GM12878 (cell line): ENCODE results near the gene SLC9C2. TPM values are rescaled to one million over a fixed set of nuclear protein-coding genes. Genes with fewer than 3 reads are reported as not detected.

Source experiments
- ATAC-seq: fragments of 200-7000 bp; cut with Tn5 transposase; 3 replicates; pipeline ENCODE4 v1.9.1; 2020; ENCODE audit warnings: mild to moderate bottlenecking, moderate library complexity
- BruUV-seq: library from RNA; stranded (reverse); fragments of 400-500 nt; replicated peaks from 2 replicates; lab custom pipeline; 2021; lab: Mats Ljungman, UMichigan
- CTCF ChIA-PET: fragments of 300-600 bp; sonication (Branson Sonifier 250); formaldehyde crosslinking; extraction: SDS; loops from one replicate; lab custom pipeline; 2021; ENCODE audit warnings: inconsistent platforms; lab: Yijun Ruan, JAX
- POLR2A ChIA-PET: fragments of 350-600 bp; formaldehyde crosslinking; extraction: SDS; loops from one replicate; lab custom pipeline; 2021; ENCODE audit warnings: inconsistent platforms; lab: Charles Lee
- RAD21 ChIA-PET: fragments of 300-600 bp; sonication (Branson Sonifier 250); formaldehyde crosslinking; loops from one replicate; lab custom pipeline; 2023; ENCODE audit warnings: antibody characterized with exemption; ENCODE audit not compliant: unreplicated experiment; lab: Charles Lee
- SMC1A ChIA-PET: fragments of 300-600 bp; sonication (Branson Sonifier 250); formaldehyde crosslinking; loops from one replicate; lab custom pipeline; 2023; ENCODE audit not compliant: unreplicated experiment, uncharacterized antibody; lab: Charles Lee
- DNase-seq: peaks from one replicate; pipeline ENCODE4 v3.0.0-alpha.2; 2011; ENCODE audit warnings: low read depth, low spot score
- FAIRE-seq: peaks from 3 replicates; lab custom pipeline; 2011; peaks lifted over from hg19 to GRCh38; lab: Jason Lieb, UNC
- H2AFZ ChIP-seq: 2 replicates; pipeline ENCODE4 v1.6.0; 2011; ENCODE audit warnings: low read depth, low read length, control low read depth; ENCODE audit not compliant: control insufficient read depth
- H3K27ac ChIP-seq: 2 replicates; pipeline ENCODE4 v1.5.1; 2011; ENCODE audit warnings: control low read depth; ENCODE audit not compliant: control insufficient read depth, insufficient read depth
- H3K27me3 ChIP-seq, 2 experiments: replicated peaks in 1 of 2; 2 replicates each; pipeline versions ENCODE4 v1.6.0 to v1.6.1; 2011; ENCODE audit warnings: low read length in 1 of 2; ENCODE audit not compliant: control insufficient read depth in 2 of 2, insufficient read depth in 2 of 2
- H3K36me3 ChIP-seq, 2 experiments: 2 replicates each; pipeline ENCODE4 v1.5.1; 2011; ENCODE audit warnings: low read length in 1 of 2; ENCODE audit not compliant: control insufficient read depth in 2 of 2, insufficient read depth in 2 of 2
- H3K4me1 ChIP-seq: 2 replicates; pipeline ENCODE4 v1.6.1; 2011; ENCODE audit warnings: mild to moderate bottlenecking, low read length, moderate library complexity, mixed read lengths; ENCODE audit not compliant: control insufficient read depth, insufficient read depth
- H3K4me2 ChIP-seq: 2 replicates; pipeline ENCODE4 v1.6.0; 2011; ENCODE audit warnings: control low read depth; ENCODE audit not compliant: control insufficient read depth, insufficient read depth
- H3K4me3 ChIP-seq: fragments of 200-600 bp; sonication (generic); 2 replicates; pipeline ENCODE4 v1.5.1; 2016
- H3K79me2 ChIP-seq: 2 replicates; pipeline ENCODE4 v1.6.0; 2011; ENCODE audit warnings: low read length; ENCODE audit not compliant: control insufficient read depth, insufficient read depth
- H3K9ac ChIP-seq: 2 replicates; pipeline ENCODE4 v1.8.0; 2011; ENCODE audit warnings: low read length, control low read depth, mixed read lengths; ENCODE audit not compliant: control insufficient read depth, insufficient read depth
- H3K9me3 ChIP-seq: replicated peaks from 3 replicates; pipeline ENCODE4 v1.5.1; 2011; ENCODE audit warnings: mild to moderate bottlenecking, low read length; ENCODE audit not compliant: control insufficient read depth, insufficient read depth
- H4K20me1 ChIP-seq: 2 replicates; pipeline ENCODE4 v1.6.0; 2011; ENCODE audit not compliant: control insufficient read depth, insufficient read depth
- KDM1A ChIP-seq: fragments of 200-600 bp; sonication (generic); IDR thresholded peaks from 2 replicates; pipeline ENCODE4 v1.6.1; 2016; ENCODE audit warnings: borderline replicate concordance
- POU2F2 ChIP-seq: IDR thresholded peaks from 3 replicates; pipeline ENCODE4 v1.6.1; 2011; ENCODE audit warnings: low read depth, mild to moderate bottlenecking, low read length, borderline replicate concordance
- SUPT20H ChIP-seq: IDR thresholded peaks from 2 replicates; pipeline ENCODE4 v1.6.1; 2011; ENCODE audit warnings: low read depth, mild to moderate bottlenecking, low read length, moderate library complexity, borderline replicate concordance; ENCODE audit not compliant: control insufficient read depth
- TARDBP ChIP-seq: IDR thresholded peaks from 2 replicates; pipeline ENCODE4 v1.6.1; 2016; ENCODE audit warnings: borderline replicate concordance
- YY1 ChIP-seq: IDR thresholded peaks from 2 replicates; pipeline ENCODE4 v1.6.1; 2011; ENCODE audit warnings: low read depth, mild to moderate bottlenecking, low read length
- ZNF217 ChIP-seq: fragments of 450-650 bp; IDR thresholded peaks from 2 replicates; pipeline ENCODE4 v1.6.1; 2017; ENCODE audit warnings: antibody characterized with exemption, mild to moderate bottlenecking
- WGBS: methylation state at CpG from one replicate; pipeline ENCODE4 v1.1.6; 2016; ENCODE audit warnings: low lambda C conversion rate; ENCODE audit not compliant: insufficient replicate concordance, insufficient coverage; ENCODE audit errors: missing lambda C conversion rate; 5-methylcytosine and 5-hydroxymethylcytosine counted together
- in situ Hi-C: fragments of 300-500 bp; cut with MboI; formaldehyde crosslinking; loops from 9 replicates; pipeline ENCODE4 v1.14.3; 2018; ENCODE audit warnings: mixed read lengths
- intact Hi-C: fragments of 100-400 bp; cut with micrococcal nuclease; formaldehyde crosslinking; loops from one replicate; pipeline ENCODE4 v1.14.2; 2022; ENCODE audit not compliant: unreplicated experiment
- polyA plus RNA-seq, 11 experiments: library from polyadenylated mRNA; depleted of rRNA in 4 of 11; unstranded in 6 of 11; stranded (reverse) in 5 of 11; fragments of >200 nt; fragmentation: Nextera tagmentation in 4 of 11; fragmentation: Illumina TruSeq in 1 of 11; extraction: Ambion mirVana in 4 of 11; extraction: Trizol in 1 of 11; gene quantifications; 1 replicate in 1 of 11; 2 replicates in 10 of 11; pipeline versions ENCODE4 v1.2.1 to v1.2.3, GENCODE V29; 2011 to 2016; ENCODE audit warnings: inconsistent platforms in 2 of 11, missing spikeins in 2 of 11, low read depth in 1 of 11
- total RNA-seq, 4 experiments: library from RNA; depleted of rRNA in 3 of 4; stranded (reverse); fragments of >200 nt in 3 of 4; fragmentation: Illumina TruSeq in 1 of 4; extraction: Trizol in 1 of 4; gene quantifications; 2 replicates each; pipeline versions ENCODE4 v1.2.1 to v1.2.3, GENCODE V29; 2013 to 2021
- TF ChIP-seq, protein P1 (sequence below): fragments of 450-650 bp; IDR thresholded peaks from 2 replicates; pipeline ENCODE4 v1.6.1; 2017; ENCODE audit warnings: mild to moderate bottlenecking
- TF ChIP-seq, protein P2 (sequence below): IDR thresholded peaks from 2 replicates; pipeline ENCODE4 v1.6.1; 2012; ENCODE audit warnings: low read depth, low read length, improper control_type of control experiment
- TF ChIP-seq, protein P3 (sequence below): IDR thresholded peaks from 2 replicates; pipeline ENCODE4 v1.6.1; 2011; ENCODE audit warnings: borderline replicate concordance, low read depth, mild to moderate bottlenecking, moderate library complexity, mixed read lengths, low read length; ENCODE audit not compliant: insufficient read depth; ENCODE audit errors: extremely low read length

Gene SLC9C2
- total and polyA plus RNA-seq, 10 of the 15 experiments (the other 5 are each of a cell fraction or from before 2014, with no cell fraction given): not detected

DNA sequence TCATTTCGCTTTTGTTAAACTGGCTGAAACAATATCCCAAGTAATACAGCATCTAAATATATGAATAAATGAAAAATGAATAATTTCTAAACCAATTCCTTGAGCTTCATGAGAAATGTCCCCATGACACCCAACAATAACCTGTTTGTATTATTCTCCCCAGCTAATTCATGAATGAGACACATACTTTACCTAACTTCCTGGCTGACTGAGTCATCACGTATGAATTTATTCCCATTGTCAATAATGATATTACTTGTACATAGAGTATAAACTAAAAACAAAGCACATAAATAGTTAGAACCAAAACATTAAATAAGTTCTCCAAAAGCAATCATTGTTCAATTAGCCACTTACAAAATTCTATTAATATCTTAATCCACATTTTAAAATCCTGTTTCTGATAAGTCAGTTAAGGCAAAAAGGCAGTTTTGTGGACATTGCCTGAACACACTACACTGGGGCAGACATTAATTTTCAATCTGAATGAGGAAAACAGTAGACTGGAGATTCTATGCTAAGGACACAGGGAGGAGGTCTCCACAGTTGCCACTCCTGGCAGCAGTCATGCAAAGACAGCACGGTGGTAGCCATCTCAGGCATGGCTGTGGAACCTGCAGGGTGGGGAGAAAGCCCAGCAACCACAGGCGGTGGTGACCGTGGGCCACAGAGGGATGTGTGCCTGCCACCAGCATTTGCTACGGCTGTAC lies 48.2 kb downstream of the SLC9C2 start:
- H3K9ac ChIP-seq: no peak overlapping the region
- in situ Hi-C loops: no loop called here
- ChIA-PET CTCF (interaction anchor here (1.1 kb wide), 1 partner anchor 522 kb away, joined by 4 read pairs; no protein-coding TSS in a partner anchor), POLR2A (no interaction called here), RAD21 (no interaction called here), SMC1A (interaction anchor here (0.6 kb wide), 1 partner anchor 599 kb away, joined by 4 read pairs; no protein-coding TSS in a partner anchor)
- H3K4me2 ChIP-seq: no peak overlapping the region
- ATAC-seq (no peak), DNase-seq (no peak), FAIRE-seq (no peak)
- 56% methylated on average over 6 of the region's 6 CpGs for WGBS
- no peaks in the 10 kb centered on the region for H3K27me3 ChIP-seq
- no peaks in the 10 kb centered on the region for H3K9me3 ChIP-seq
- H3K36me3 ChIP-seq: no peaks in the 10 kb centered on the region
- no TSS peak for BruUV-seq
- H3K27ac ChIP-seq: no peak overlapping the region
- no peaks in the 10 kb centered on the region for H3K79me2 ChIP-seq
- no peaks in the 10 kb centered on the region for H4K20me1 ChIP-seq
- no peak overlapping the region for H3K4me3 ChIP-seq
- H2AFZ ChIP-seq: no peak overlapping the region
- H3K4me1 ChIP-seq: no peaks in the 10 kb centered on the region
- TF ChIP-seq KDM1A (no peak), YY1 (no peak), POU2F2 (no peak), TARDBP (no peak), SUPT20H (no peak), ZNF217 (no peak)
- TF ChIP-seq, protein P1, sequence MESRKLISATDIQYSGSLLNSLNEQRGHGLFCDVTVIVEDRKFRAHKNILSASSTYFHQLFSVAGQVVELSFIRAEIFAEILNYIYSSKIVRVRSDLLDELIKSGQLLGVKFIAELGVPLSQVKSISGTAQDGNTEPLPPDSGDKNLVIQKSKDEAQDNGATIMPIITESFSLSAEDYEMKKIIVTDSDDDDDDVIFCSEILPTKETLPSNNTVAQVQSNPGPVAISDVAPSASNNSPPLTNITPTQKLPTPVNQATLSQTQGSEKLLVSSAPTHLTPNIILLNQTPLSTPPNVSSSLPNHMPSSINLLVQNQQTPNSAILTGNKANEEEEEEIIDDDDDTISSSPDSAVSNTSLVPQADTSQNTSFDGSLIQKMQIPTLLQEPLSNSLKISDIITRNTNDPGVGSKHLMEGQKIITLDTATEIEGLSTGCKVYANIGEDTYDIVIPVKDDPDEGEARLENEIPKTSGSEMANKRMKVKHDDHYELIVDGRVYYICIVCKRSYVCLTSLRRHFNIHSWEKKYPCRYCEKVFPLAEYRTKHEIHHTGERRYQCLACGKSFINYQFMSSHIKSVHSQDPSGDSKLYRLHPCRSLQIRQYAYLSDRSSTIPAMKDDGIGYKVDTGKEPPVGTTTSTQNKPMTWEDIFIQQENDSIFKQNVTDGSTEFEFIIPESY: no peak
- TF ChIP-seq, protein P2, sequence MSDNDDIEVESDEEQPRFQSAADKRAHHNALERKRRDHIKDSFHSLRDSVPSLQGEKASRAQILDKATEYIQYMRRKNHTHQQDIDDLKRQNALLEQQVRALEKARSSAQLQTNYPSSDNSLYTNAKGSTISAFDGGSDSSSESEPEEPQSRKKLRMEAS: no peak
- TF ChIP-seq, protein P3, sequence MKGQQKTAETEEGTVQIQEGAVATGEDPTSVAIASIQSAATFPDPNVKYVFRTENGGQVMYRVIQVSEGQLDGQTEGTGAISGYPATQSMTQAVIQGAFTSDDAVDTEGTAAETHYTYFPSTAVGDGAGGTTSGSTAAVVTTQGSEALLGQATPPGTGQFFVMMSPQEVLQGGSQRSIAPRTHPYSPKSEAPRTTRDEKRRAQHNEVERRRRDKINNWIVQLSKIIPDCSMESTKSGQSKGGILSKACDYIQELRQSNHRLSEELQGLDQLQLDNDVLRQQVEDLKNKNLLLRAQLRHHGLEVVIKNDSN: no peak
- intact Hi-C loops: no loop called here
